Left renal cortex interstitium (tissue), 4 donors: Measurements from ENCODE around the gene ASPRV1. TPM values are rescaled to one million over a fixed set of nuclear protein-coding genes. Genes with fewer than 3 reads are reported as not detected.
"Not testable (repeated sequence)": the region's sequence is repeated elsewhere in the genome, so short reads cannot be mapped to it uniquely, and the experiment has no call there.

Source experiments
- DNase-seq, 4 donors: peaks; one replicate each; pipeline ENCODE4 v3.0.0-alpha.2; 2013; ENCODE audit warnings: low read depth in 4 of 4, low spot score in 2 of 4, missing footprints in 1 of 4
- polyA plus RNA-seq, 4 donors: library from polyadenylated mRNA; unstranded; fragments of 120-200 nt; gene quantifications; one replicate each; pipeline ENCODE4 v1.2.1, GENCODE V29; 2013; ENCODE audit not compliant: insufficient read length in 4 of 4

Gene ASPRV1
- 1 to 10 TPM; 3.6 to 5.2 (median 4.5) TPM for polyA plus RNA-seq

- DNase-seq = no peak
These were observed at the start of gene ASPRV1 for GRCh38 chr2:69961496-69961895. Gene ASPRV1, minus strand, starts transcription at chr2:69961631. Its CDS starts 195 bp downstream, at chr2:69961436.

- DNase-seq = no peak
These were observed 49.2 kb upstream of the ASPRV1 start for GRCh38 chr2:70010576-70011111.

GRCh38 chr2:70009762-70010575, 48.5 kb upstream of the ASPRV1 start:
- DNase-seq = no peak

GRCh38 chr2:70008290-70008689, 46.9 kb upstream of the ASPRV1 start:
- DNase-seq = no peak

- no peak for DNase-seq
These were observed 45.7 kb upstream of the ASPRV1 start for GRCh38 chr2:70007151-70007550.

- DNase-seq = no peak
These were observed 45.0 kb upstream of the ASPRV1 start for GRCh38 chr2:70006447-70006784.

GRCh38 chr2:70005752-70006446, 44.5 kb upstream of the ASPRV1 start:
- DNase-seq = no peak

GRCh38 chr2:70005216-70005615, 43.8 kb upstream of the ASPRV1 start:
- no peak for DNase-seq

- DNase-seq = no peak
These were observed 41.8 kb upstream of the ASPRV1 start for GRCh38 chr2:70003093-70003830.

- DNase-seq = no peak
These were observed 40.9 kb upstream of the ASPRV1 start for GRCh38 chr2:70002241-70002899.

- not testable (repeated sequence) for DNase-seq
These were observed 39.1 kb upstream of the ASPRV1 start for GRCh38 chr2:70000529-70000928.

- no peak for DNase-seq
These were observed 37.3 kb upstream of the ASPRV1 start for GRCh38 chr2:69998761-69999160.

- no peak for DNase-seq
These were observed 35.8 kb upstream of the ASPRV1 start for GRCh38 chr2:69997015-69997830.

- no peak for DNase-seq
These were observed 34.1 kb upstream of the ASPRV1 start for GRCh38 chr2:69995511-69995910.

GRCh38 chr2:69994166-69994565, 32.7 kb upstream of the ASPRV1 start:
- DNase-seq = no peak

- DNase-seq = no peak
These were observed 32.3 kb upstream of the ASPRV1 start for GRCh38 chr2:69993708-69994107.

GRCh38 chr2:69993048-69993565, 31.7 kb upstream of the ASPRV1 start:
- no peak for DNase-seq

GRCh38 chr2:69992310-69993047, 31.0 kb upstream of the ASPRV1 start:
- no peak for DNase-seq
